Neural progenitor cell (in vitro differentiated cells): Measurements from ENCODE around the gene FYB1.

Experiments used
- EZH2 ChIP-seq: fragments of 200-600 bp; sonication (generic); IDR thresholded peaks from 2 replicates; pipeline ENCODE4 v1.6.1; 2017; ENCODE audit warnings: antibody characterized with exemption, mild to moderate bottlenecking, moderate library complexity
- TF ChIP-seq, protein P1 (sequence below): fragments of 200-600 bp; sonication (generic); IDR thresholded peaks from 2 replicates; pipeline ENCODE4 v1.5.1; 2017; ENCODE audit warnings: antibody characterized with exemption, mild to moderate bottlenecking

DNA sequence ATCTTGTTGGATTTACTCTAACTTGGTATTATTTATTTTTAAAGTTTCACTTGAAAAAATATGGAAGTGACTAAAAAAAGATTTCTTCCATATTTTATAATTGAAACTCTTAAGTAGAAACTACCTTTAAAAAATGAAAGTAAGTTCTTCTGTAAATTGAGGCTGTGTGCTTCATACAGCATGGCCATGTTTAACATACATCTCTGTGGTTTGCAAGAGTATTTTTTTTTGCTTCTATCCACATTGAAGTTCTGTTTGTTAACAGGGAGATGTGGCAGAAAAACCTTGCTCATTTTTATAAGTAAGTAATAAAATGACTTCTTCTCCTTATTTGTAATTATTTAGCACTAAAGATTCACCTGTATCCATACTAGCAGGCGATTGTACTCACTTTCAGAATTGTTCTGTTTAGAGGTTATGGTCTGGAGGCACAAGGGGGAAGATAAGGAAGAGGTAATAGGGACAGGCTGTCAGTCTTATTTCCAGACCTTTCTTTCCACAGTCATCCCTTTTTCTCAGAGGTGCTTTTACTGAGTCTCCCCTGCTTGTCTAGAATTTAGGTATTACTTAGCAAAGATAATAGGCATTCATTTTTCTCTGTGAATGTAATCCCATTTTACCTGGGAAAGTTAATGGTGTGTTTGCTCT lies 16.0 kb downstream of the FYB1 start:
- TF ChIP-seq, protein P1, sequence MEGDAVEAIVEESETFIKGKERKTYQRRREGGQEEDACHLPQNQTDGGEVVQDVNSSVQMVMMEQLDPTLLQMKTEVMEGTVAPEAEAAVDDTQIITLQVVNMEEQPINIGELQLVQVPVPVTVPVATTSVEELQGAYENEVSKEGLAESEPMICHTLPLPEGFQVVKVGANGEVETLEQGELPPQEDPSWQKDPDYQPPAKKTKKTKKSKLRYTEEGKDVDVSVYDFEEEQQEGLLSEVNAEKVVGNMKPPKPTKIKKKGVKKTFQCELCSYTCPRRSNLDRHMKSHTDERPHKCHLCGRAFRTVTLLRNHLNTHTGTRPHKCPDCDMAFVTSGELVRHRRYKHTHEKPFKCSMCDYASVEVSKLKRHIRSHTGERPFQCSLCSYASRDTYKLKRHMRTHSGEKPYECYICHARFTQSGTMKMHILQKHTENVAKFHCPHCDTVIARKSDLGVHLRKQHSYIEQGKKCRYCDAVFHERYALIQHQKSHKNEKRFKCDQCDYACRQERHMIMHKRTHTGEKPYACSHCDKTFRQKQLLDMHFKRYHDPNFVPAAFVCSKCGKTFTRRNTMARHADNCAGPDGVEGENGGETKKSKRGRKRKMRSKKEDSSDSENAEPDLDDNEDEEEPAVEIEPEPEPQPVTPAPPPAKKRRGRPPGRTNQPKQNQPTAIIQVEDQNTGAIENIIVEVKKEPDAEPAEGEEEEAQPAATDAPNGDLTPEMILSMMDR = no peak
- no peak for TF ChIP-seq EZH2
